Fibroblast of skin of left quadriceps (primary cell): Measurements from ENCODE around the gene OR2T2.
"Not testable (repeated sequence)": the region's sequence is repeated elsewhere in the genome, so short reads cannot be mapped to it uniquely, and the experiment has no call there.

Experiments used
- DNase-seq, 2 experiments: peaks; one replicate each; pipeline ENCODE4 v3.0.0-alpha.2; 2013; ENCODE audit warnings: low read depth in 2 of 2

Gene OR2T2, protein sequence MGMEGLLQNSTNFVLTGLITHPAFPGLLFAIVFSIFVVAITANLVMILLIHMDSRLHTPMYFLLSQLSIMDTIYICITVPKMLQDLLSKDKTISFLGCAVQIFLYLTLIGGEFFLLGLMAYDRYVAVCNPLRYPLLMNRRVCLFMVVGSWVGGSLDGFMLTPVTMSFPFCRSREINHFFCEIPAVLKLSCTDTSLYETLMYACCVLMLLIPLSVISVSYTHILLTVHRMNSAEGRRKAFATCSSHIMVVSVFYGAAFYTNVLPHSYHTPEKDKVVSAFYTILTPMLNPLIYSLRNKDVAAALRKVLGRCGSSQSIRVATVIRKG

DNA sequence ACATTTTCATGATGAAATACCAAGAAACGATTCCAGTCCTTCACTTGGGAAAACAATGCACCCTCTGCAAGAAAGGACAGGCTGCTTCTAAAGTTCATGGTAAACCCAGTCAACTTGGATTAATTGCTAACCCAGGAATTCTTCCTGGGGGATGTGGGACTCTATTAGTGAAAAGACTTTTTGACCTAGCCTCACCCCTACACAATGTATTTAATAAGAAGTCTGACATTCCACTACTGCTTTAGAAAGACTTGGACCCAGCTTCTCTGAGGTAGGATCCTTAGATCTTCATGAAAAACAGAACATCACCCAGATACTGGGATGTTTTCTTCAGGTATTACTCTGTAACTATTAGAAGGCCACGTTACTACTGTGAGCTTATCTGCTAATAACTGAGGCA is at the start of gene OR2T2:
TSS of gene OR2T2 (plus strand) at position 239 of the 400 bp plus-strand sequence. CDS start 7,161 bp downstream, outside the sequence.
- not testable (repeated sequence) for DNase-seq

DNA sequence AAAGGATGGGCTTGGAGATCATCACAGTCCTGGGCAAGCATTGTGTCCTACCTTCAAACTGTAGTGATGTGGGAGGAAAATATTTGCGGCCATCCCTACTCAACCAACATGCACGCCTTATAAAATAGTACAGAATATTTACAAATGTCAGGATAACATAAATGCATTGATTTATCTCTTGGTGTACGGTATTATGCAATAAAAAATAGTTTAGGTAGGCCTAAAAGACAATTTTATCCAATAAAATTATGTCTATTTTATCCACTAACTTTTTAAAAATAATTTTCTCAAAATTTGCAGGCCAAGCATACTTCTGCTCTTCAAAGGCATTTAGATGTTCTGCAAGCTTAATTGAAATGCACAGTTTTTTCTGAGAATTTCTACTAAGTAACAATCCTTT is 42.7 kb upstream of the OR2T2 start, which contains the start of gene OR2T1:
TSS of gene OR2T1 (plus strand) at position 301 of the 400 bp plus-strand sequence. CDS start 3,100 bp downstream, outside the sequence.
- no peak for DNase-seq

DNA sequence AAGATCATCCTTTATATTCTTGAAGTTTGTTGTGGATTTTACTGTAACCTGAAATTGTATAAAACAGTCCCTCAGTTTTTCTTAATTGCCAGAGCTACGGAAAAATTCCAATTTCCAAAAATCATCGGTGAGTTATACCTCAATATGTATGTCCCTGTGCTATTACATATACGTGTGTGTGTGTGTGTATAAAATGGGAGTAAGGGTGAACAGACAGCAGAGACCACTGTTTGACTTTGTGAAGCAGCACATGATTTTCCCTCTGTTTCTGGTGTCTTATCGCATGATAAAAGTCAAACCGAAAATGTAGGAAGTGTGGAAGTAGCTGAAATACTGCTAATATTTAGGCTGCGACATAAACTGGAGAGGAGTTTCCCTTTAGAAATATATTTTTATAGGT is 41.4 kb upstream of the OR2T2 start:
- no peak for DNase-seq

DNA sequence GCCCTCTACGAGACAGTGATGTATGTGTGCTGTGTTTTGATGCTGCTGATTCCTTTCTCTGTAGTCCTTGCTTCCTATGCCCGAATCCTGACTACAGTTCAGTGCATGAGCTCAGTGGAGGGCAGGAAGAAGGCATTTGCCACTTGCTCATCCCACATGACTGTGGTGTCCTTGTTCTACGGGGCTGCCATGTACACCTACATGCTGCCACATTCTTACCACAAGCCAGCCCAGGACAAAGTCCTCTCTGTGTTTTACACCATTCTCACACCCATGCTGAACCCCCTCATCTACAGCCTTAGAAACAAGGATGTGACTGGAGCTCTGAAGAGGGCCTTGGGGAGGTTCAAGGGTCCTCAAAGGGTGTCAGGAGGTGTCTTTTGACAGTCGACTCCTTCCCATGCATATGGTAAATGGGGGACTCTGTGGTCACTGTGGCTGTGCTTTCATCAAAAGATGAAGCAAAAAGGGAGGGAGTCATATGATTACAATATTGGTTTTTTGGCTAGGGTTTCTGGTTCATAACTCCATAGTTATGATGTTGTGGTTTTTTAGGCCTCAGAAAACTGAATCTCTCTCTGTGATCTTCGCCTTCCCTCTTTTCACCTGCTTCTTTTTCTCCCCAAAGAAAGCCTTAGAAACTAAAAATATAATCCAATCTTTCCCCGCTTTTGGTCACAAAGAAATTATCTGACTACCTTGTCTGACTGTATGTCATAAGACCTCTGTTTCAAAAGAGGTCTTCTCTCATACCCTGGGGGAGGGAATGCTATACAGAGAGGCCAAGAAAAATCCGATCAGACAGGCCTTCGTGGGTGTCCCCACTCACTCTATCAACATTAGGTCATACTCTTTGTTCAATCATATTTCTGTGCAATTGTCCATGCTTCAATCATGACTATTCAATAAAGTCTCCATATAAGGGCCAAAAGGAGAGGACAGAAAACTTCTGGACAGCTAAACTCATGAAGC is 38.4 kb upstream of the OR2T2 start:
- no peak for DNase-seq

DNA sequence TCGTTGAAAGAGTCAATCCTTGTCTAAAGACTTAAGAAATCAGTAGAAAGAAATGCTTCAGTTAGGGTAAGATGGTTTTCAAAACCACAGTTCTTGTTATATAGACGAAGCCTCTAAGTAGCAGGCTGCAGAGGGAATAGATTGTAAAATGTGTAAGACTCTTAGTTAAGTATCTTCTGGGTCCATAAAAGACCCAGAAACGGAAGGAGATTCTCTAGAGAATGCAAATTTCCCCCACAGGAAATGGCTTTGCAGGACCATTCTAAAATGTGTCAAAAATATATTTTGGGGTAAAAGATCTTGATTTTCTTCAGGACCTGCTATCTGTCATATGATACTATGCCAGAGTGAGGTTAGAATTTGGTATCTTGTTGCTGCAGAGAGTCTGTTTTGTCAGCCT is 29.2 kb upstream of the OR2T2 start:
- DNase-seq: no peak

DNA sequence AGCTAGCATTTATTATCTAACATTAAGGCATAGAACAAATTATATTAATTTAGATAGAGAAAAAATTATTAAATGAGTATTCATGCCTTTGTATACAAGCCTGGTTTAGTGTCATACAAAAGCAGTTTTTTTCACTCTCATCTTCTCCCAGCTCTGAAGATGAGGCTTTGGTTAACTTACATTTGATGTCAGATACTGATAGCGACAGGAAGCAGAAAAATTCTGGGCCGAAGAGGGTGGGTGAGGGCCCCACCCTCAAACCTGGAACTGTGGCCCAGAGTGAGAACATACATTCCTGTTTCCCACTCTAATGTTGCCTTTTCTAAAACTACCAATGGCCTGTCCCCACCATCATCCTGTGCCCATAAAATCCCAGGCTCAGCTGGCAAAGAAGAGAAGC is 27.6 kb upstream of the OR2T2 start:
- no peak for DNase-seq

DNA sequence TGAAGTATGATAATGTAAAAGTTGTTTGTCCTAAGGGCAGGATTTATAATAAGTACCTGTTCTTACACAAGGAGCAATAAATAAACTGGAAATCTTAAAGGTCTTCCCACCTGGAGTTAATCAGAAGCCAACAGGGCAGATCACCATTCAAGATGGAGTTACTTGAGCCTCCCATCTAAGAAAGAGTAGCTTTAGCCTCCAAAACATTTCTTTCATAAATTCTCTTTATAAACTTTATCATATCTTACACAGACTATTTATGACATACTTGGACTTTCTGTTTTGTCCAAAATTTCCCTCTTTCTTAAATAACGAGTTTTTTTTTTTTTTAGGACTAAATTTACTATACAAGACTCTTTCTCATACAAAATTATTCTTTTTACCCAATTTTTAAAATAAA is 24.1 kb upstream of the OR2T2 start:
- no peak for DNase-seq

DNA sequence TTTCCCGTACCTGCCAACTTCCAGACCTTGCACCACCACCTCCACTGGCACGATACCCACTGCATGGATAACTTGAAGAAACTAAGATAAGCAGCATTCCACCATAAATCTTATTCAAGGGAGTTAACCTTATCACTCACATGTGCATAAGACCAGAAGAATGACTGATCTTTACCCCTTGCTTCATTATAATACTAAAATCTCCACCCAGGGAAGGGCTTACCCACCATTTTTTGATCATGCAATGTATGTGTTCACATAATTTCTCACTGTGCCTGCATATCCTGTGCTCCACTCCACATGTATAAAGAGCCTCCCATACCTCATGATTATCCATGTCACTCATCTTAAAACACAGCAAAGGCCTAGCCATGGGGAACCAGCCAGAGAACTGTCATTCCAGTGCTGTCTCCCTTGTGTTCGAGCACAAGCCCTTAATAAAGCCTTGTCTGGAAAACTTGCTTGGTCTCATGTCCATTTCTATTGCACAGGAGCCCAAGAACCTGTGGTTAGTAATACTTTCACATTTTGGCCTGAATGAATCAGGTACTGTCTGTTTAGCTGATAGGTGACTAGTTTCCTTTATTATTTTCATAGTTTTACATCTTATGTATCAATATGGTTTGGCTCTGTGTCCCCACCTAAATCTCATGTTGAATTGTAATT is 17.8 kb upstream of the OR2T2 start:
- not testable (repeated sequence) for DNase-seq

DNA sequence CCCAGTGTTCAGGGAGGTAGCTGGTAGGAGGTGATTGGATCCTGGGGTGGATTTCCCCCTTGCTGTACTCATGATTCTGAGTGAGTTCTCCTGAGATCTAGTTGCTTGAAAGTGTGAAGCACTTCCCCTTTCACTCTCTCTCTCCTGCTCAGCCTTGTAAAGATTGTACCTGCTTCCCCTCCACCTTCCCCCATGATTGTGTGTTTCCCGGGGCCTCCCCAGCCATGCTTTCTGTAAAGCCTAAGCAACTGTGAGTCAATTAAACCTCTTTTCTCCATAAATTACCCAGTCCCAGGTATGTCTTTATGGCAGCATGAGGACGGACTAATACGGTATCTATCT is 17.3 kb upstream of the OR2T2 start:
- DNase-seq: not testable (repeated sequence)

DNA sequence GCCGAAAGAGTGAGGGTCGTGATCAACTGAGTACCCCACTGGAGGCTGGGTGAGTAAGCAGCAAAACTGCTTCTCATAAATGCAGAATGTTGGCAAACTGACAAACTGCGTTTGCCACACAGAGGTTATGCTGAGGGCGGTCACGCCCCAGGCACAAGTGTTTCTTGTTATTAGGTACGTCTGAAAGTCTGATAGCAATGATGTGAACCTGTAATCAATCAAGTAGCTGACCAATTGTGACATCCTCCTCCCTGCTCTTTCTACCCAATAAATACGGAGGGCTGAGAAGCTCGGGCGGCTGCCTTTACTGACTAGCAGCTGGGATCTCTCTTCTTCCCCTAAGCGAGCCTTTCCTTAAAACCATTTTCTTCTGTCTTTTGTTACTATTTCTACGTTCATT is 13.8 kb upstream of the OR2T2 start:
- DNase-seq: not testable (repeated sequence)

DNA sequence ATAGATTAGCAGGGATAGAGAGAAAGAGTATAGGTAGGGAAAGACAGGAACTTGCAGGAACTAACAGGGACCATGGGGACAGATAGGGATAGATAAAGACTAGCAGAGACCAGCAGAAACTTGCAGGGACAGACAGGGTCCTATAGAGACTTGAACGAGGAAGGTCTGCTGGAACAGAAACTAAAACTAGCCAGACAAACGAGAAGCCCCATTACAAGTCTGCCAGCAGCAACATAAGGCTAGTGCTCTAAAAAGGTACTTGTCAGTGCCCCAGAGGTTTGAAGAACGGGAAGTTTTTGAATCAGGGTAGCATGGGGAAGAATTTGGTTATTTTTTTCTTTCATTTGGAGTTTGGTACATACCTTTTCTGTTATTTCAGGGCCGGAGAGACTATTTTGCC is 13.2 kb upstream of the OR2T2 start:
- not testable (repeated sequence) for DNase-seq

DNA sequence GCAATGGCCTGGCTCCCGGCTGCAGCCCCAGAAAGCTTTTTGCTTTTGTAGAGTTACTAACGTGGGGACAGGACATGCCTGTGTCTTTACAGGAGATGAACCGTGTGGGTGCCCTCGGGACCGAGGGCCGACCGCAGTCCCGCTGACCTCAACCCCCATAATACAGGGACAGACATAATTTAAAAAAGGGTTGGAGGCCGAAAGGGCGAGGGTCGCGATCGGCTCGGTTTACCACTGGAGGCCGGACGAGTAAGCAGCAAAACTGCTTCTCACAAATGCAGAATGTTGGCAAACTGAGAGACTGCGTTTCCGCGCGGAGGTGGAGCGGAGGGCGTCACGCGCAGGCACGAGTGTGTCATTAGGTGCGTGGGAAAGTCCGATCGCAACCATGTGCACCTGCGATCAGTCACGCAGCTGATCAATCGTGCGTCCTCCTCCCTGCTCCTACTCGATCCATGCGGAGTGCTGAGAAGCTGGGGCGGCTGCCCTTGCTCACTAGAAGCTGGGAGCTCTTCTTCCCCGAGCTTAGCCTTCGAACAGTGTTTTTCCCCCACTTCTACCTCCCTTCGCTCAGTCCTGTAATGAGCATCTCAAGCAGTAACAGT is 11.5 kb upstream of the OR2T2 start:
- DNase-seq: not testable (repeated sequence)

DNA sequence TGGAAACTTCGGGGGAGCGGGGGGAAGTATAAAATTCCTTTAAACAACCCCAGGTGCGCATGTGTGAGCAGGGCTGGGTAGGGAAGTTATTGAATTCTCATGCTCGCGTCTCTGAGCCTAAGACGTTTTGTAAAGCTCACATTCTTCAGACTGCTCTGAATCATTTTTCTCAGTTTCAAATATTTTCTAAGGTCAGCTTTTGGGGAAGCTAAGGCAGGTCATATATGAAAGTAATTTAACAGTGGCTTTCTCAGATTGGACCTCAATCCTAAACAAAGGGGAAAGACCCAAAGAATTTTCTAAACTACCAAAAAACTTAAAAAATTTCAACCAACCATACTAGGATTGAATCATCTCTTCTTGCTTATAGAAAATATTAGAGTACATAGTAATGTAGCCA is 10.5 kb upstream of the OR2T2 start:
- not testable (repeated sequence) for DNase-seq

DNA sequence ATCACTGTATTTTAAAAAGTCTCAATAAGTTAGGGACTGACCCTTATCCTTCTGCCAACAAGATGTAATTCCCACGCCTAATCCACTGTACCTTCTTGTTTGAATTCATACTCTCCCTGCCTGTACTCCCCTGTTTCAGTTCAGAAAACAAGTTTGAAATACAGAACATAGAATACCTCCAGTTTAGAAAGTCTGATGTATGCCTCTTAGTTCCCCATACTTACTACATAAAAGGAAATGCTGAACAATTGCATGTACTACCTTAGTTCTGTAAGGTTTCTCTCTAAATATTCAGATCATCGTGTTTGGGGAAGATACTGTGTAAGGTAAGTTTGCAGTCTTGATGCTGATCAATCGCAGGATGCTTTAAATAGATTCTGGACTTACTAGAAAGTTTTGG is 9.1 kb upstream of the OR2T2 start:
- not testable (repeated sequence) for DNase-seq

DNA sequence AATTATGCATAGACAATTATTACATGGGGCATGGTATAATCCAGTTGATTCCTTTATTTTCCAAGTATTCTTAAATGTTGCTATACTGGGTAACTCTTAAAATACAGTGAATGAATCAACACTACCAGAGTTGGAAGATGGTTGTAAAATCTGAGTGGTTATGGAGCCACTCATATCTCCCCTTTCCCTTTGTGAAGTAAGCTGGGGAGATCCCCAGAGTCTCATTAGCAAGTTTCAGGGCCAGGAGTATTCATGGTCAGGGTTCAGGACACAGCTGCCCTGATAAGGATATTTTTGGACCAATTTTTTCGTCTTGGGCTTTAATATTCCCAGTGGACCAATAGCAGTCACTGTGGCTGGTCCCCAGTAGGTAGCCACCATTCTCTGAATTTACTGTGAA is 6.8 kb upstream of the OR2T2 start:
- not testable (repeated sequence) for DNase-seq

DNA sequence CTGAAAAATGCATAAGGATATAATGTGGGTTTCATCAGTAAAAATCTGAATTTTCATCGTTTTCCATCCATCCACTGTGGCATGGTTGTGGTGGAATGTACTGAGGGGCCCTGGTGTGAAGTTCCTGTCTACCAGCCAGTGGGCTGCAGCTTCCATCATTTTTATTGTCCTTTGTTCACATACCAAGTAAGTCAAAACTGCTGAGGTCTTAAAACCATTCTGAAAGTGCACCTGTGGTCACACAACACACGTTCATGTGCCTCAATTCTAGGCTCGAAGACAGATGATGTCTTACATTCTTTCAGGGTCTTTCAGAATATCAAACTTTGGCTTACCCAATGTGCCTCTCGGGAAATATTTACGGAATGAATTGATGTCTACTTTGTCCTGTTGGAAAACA is 6.2 kb upstream of the OR2T2 start:
- DNase-seq: not testable (repeated sequence)

DNA sequence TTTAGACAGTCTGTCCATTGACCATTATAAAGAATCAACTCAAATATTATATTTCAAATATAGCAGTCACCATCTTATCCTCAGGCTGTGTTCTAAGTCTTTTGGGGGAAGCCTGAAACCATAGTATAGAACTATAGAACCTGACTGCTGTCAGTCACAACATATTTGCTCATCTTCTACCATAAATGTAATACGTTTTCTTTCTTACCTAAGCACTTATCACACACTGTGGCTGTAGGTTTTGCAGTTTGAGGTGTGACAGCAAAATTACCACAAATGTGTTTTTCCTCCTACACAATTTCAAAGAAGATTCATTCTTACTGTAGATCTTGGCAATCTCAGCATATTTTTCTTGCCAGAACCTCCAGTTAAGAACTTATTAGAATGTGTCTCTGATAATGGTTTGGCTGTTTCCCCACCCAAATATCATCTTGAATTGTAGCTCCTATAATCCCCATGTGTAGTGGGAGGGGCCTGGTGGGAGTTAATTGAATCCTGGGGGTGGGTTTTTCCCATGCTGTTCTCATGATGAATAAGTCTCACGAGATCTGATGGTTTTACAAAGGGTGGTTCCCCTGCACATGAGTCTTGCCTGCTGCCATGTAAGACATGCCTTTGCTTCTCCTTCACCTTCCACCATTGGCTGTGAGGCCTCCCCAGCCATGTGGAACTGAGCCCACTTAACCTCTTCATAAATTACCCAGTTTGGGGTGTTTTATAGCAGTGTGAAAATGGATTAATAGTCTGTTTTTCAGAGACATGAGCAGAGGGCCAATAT is 2.7 kb upstream of the OR2T2 start:
- DNase-seq: not testable (repeated sequence)

DNA sequence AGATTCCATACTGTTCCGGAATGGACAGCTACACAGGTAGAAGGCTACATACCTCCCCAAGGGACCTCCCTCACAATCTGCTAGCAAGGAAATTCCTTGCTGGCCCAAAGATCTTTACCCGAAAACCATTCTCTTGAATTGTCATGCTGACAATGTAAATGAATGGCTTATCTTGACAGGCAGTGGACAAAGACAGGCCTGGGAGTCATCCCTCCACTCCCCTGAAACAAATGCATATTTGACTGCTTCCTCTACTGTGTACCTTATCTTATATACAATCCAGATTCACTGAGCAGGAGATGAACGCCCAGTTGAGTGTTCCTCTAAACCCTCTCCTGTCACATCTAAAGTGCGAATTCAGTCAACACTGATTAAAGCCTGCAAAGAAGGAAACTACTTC is 834 bp upstream of the OR2T2 start:
- not testable (repeated sequence) for DNase-seq

DNA sequence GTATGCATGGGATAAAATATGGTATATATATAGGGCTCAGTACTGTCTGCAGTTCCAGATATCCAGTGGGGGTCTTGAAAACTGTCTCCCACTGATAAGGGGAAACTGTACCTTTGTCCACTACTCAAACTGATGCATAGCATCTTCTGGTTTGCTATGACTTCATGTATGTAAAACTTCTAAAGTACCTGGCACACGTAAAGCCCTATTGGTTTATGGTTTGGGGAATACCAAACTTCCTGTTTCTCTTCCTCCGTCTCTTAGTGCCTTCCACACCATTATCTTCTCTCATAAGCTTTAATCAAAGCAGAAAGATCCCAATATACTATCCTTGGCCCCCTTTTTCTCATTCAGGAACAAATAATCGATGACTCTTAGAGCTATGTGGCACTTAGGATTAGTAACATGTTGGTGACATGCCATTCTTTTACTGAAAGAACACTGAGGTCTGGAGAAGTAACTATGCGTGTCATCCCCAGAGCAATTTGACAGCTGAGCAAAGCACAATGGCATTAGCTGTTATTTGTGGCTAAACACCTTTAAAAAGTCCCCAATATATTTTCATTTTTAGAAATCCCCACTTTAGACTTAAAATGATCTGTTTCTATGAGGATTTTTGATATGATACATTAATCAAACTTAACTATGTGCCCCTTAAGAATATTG is 3.1 kb downstream of the OR2T2 start:
- not testable (repeated sequence) for DNase-seq

DNA sequence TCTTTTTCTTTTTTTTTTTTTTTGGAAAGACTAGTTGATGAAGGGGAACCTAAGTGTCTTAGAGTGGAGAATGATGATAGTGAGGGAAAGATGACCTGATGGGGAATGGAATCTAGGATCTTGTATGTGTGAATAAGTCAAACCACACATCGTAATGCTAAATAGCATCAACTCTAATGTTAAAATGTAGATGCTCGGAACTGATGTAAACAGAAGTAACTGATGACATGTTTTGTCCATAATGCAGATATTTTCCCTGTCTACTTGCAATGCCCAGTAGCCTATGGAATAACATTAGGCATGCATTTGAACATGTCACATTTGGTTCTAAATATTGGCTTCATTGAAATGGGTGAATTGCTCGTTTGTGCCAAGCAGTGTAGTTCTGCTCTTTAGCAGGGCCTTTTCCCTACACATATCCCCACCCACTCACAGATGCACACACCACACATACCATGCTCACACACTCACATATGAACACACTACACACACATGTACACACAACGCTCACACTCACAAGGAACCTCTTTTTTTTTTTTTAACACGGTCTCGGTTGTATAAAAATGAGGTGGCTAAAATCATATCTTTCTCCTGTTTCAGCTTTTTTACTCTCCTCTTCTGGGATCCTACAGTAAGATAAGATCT is 4.5 kb downstream of the OR2T2 start:
- DNase-seq: not testable (repeated sequence)
